Activated CD4-positive, alpha-beta T cell treated with anti-CD3 and anti-CD28 coated beads, Interleukin-2, amount 50 U/mL, for 1 hour (primary cell): ENCODE results near the gene KCNMB2.

Experiments used
- DNase-seq: peaks from one replicate; pipeline ENCODE4 v3.0.0-alpha.2; 2020

The KCNMB2 gene

GRCh38 chr3:178583963-178584575 is 47.8 kb downstream of the KCNMB2 start:
- DNase-seq, result no peak

GRCh38 chr3:178584722-178585380 is 48.6 kb downstream of the KCNMB2 start:
- DNase-seq, result no peak

- DNase-seq, result no peak
These were observed 49.2 kb downstream of the KCNMB2 start for GRCh38 chr3:178585454-178585853.

- no peak for DNase-seq
These were observed 49.8 kb downstream of the KCNMB2 start for GRCh38 chr3:178586076-178586475.

GRCh38 chr3:178588628-178589027 is 52.4 kb downstream of the KCNMB2 start:
- no peak for DNase-seq

- no peak for DNase-seq
These were observed 57.5 kb downstream of the KCNMB2 start for GRCh38 chr3:178593786-178594185.

GRCh38 chr3:178597371-178597770 is 61.1 kb downstream of the KCNMB2 start:
- no peak for DNase-seq

- DNase-seq, result no peak
These were observed 66.6 kb downstream of the KCNMB2 start for GRCh38 chr3:178602856-178603255.

- no peak for DNase-seq
These were observed 67.5 kb downstream of the KCNMB2 start for GRCh38 chr3:178603735-178604134.

- DNase-seq, result no peak
These were observed 82.0 kb downstream of the KCNMB2 start for GRCh38 chr3:178618197-178618596.

- DNase-seq, result no peak
These were observed 82.7 kb downstream of the KCNMB2 start for GRCh38 chr3:178618896-178619295.

- DNase-seq, result no peak
These were observed 87.5 kb downstream of the KCNMB2 start for GRCh38 chr3:178623666-178624255.

GRCh38 chr3:178624276-178624675 is 88.0 kb downstream of the KCNMB2 start:
- no peak for DNase-seq

- DNase-seq, result no peak
These were observed 88.9 kb downstream of the KCNMB2 start for GRCh38 chr3:178625053-178625600.

GRCh38 chr3:178628037-178628436 is 91.8 kb downstream of the KCNMB2 start:
- no peak for DNase-seq

GRCh38 chr3:178629430-178630178 is 93.4 kb downstream of the KCNMB2 start:
- no peak for DNase-seq

- DNase-seq, result no peak
These were observed 95.7 kb downstream of the KCNMB2 start for GRCh38 chr3:178631950-178632349.

GRCh38 chr3:178634975-178635374 is 98.7 kb downstream of the KCNMB2 start:
- no peak for DNase-seq

- no peak for DNase-seq
These were observed 101.6 kb downstream of the KCNMB2 start for GRCh38 chr3:178637802-178638201.

GRCh38 chr3:178645503-178645902 is 109.3 kb downstream of the KCNMB2 start:
- no peak for DNase-seq

- DNase-seq, result no peak
These were observed 110.1 kb downstream of the KCNMB2 start for GRCh38 chr3:178646186-178646862.

- DNase-seq, result no peak
These were observed 119.3 kb downstream of the KCNMB2 start for GRCh38 chr3:178655488-178655887.
